ENCODE results near the gene KIAA1217. TPM values are rescaled to one million over a fixed set of nuclear protein-coding genes. Genes with fewer than 3 reads are reported as not detected.

KIAA1217 gene
- polyA plus RNA-seq, 3 donors: not detected

DNA sequence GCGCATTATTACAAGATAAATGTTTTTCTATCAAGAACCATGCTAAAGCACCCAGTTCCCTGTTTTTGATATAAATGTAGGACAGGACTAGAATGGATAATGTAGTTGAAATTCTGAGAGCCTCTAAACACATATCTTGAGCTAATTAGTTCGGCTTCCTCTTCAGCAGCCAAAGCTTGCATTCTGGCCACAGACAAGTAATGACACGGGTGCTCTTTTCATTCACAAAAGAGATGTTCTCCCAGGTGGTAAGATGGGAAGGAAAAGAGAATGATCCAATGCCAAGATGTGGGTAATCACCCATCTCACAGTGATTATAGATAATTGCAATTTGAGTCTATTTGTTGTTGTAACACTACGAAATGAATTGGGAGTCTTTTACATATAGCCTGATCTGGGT, 246.5 kb downstream of the KIAA1217 start:
- Histone ChIP-seq H3K4me2 (replicated peaks; ENCODE audit: extremely low read depth, low read length, poor library complexity, severe bottlenecking) (no peak overlapping the region), H3K27me3 (ENCODE audit: control insufficient read depth in 2 of 2, insufficient read depth in 2 of 2, low read length in 2 of 2) (no peaks in the 10 kb centered on the region), H3K4me1 (ENCODE audit: control insufficient read depth in 1 of 2, insufficient read depth in 2 of 2, low read length in 2 of 2) (no peaks in the 10 kb centered on the region), H3K4me3 (replicated peaks in 1 of 3; ENCODE audit: low read depth in 2 of 3, low read length in 3 of 3) (no peak overlapping the region), H3K9me3 (replicated peaks in 1 of 2; ENCODE audit: control insufficient read depth in 1 of 2, insufficient read depth in 1 of 2, low read length in 2 of 2) (peaks cover 0 to 3% of the 10 kb centered on the region in 2 donors), H3K27ac (ENCODE audit: low read depth in 1 of 2, low read length in 2 of 2) (no peak overlapping the region), H4K20me1 (ENCODE audit: insufficient read depth, low read length) (no peaks in the 10 kb centered on the region), H3K9ac (ENCODE audit: insufficient read depth, low read length, poor library complexity, severe bottlenecking) (no peak overlapping the region), H3K36me3 (replicated peaks in 1 of 2; ENCODE audit: control insufficient read depth in 1 of 2, insufficient read depth in 2 of 2, low read length in 2 of 2) (no peaks in the 10 kb centered on the region), H3K79me2 (ENCODE audit: insufficient read depth, low read length) (no peaks in the 10 kb centered on the region), H2AFZ (ENCODE audit: insufficient read depth, low read depth, low read length, poor library complexity, severe bottlenecking) (no peak overlapping the region)
- H3K27me3 Mint-ChIP-seq (ENCODE audit: low read depth in 3 of 3): peaks cover 0 to 2% (median 2%) of the 10 kb centered on the region in 3 donors
- intact Hi-C loops (cut with micrococcal nuclease): no loop called here
- no CpG with 5 or more reads among the region's 4 CpGs for WGBS (ENCODE audit: insufficient coverage)
- H3K27ac Mint-ChIP-seq: no peak overlapping the region
- TF ChIP-seq, protein P1, sequence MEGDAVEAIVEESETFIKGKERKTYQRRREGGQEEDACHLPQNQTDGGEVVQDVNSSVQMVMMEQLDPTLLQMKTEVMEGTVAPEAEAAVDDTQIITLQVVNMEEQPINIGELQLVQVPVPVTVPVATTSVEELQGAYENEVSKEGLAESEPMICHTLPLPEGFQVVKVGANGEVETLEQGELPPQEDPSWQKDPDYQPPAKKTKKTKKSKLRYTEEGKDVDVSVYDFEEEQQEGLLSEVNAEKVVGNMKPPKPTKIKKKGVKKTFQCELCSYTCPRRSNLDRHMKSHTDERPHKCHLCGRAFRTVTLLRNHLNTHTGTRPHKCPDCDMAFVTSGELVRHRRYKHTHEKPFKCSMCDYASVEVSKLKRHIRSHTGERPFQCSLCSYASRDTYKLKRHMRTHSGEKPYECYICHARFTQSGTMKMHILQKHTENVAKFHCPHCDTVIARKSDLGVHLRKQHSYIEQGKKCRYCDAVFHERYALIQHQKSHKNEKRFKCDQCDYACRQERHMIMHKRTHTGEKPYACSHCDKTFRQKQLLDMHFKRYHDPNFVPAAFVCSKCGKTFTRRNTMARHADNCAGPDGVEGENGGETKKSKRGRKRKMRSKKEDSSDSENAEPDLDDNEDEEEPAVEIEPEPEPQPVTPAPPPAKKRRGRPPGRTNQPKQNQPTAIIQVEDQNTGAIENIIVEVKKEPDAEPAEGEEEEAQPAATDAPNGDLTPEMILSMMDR (IDR thresholded peaks at IDR 0.05): no peak
- no peak overlapping the region for H3K4me3 Mint-ChIP-seq
- H3K9me3 Mint-ChIP-seq: peaks cover 0 to 3% (median 2%) of the 10 kb centered on the region in 7 donors
- H3K4me1 Mint-ChIP-seq: no peaks in the 10 kb centered on the region
- DNase-seq: no peak
- H3K36me3 Mint-ChIP-seq: no peaks in the 10 kb centered on the region

DNA sequence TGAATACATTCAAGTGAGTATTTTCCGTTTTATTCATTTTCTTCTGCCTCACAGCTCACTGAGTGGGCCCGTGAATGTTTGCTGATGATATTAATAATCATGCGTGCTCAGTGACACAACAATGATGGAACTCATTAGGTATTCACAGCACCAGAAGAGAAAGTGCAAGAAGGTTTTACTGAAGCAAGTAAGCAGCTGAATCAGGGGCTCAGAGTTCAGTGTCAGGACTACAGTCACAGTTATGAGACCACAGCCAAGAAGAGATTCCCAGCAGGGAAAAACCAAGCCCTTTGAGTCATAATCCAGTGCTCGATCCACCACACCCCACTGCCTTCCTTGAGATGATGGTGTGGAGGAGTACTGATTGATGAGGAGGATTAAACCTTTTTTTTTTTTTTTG, 247.4 kb downstream of the KIAA1217 start:
- no peak for DNase-seq
- H3K27me3 ChIP-seq (ENCODE audit: control insufficient read depth in 2 of 2, insufficient read depth in 2 of 2, low read length in 2 of 2): no peaks in the 10 kb centered on the region
- no peaks in the 10 kb centered on the region for H3K79me2 ChIP-seq (ENCODE audit: insufficient read depth, low read length)
- no peak overlapping the region for H3K4me3 ChIP-seq (replicated peaks in 1 of 3; ENCODE audit: low read depth in 2 of 3, low read length in 3 of 3)
- H3K9me3 ChIP-seq (replicated peaks in 1 of 2; ENCODE audit: control insufficient read depth in 1 of 2, insufficient read depth in 1 of 2, low read length in 2 of 2): peaks cover 0 to 3% of the 10 kb centered on the region in 2 donors
- Mint-ChIP-seq H3K4me1 (no peaks in the 10 kb centered on the region), H3K9me3 (peaks cover 0 to 4% (median 2%) of the 10 kb centered on the region in 7 donors), H3K36me3 (no peaks in the 10 kb centered on the region), H3K27ac (no peak overlapping the region), H3K4me3 (no peak overlapping the region), H3K27me3 (ENCODE audit: low read depth in 3 of 3) (peaks cover 0 to 2% (median 0%) of the 10 kb centered on the region in 3 donors)
- no peak overlapping the region for H3K4me2 ChIP-seq (replicated peaks; ENCODE audit: extremely low read depth, low read length, poor library complexity, severe bottlenecking)
- no peak overlapping the region for H2AFZ ChIP-seq (ENCODE audit: insufficient read depth, low read depth, low read length, poor library complexity, severe bottlenecking)
- intact Hi-C loops (cut with micrococcal nuclease): no loop called here
- no peak overlapping the region for H3K27ac ChIP-seq (ENCODE audit: low read depth in 1 of 2, low read length in 2 of 2)
- H3K36me3 ChIP-seq (replicated peaks in 1 of 2; ENCODE audit: control insufficient read depth in 1 of 2, insufficient read depth in 2 of 2, low read length in 2 of 2): no peaks in the 10 kb centered on the region
- H3K9ac ChIP-seq (ENCODE audit: insufficient read depth, low read length, poor library complexity, severe bottlenecking): no peak overlapping the region
- TF ChIP-seq, protein P1 (IDR thresholded peaks at IDR 0.05): no peak
- H3K4me1 ChIP-seq (ENCODE audit: control insufficient read depth in 1 of 2, insufficient read depth in 2 of 2, low read length in 2 of 2): no peaks in the 10 kb centered on the region
- no peaks in the 10 kb centered on the region for H4K20me1 ChIP-seq (ENCODE audit: insufficient read depth, low read length)
- 92% methylated on average over 2 of the region's 4 CpGs for WGBS (ENCODE audit: insufficient coverage)
